ENCODE measurements around the gene PIAS1.

Gene PIAS1

GRCh38 chr15:68029959-68030358 lies 24.2 kb upstream of the PIAS1 start:
- peaks cover 8% of the 10 kb centered on the region; the same call in 1 of the 2 replicates for H3K27me3 ChIP-seq (ENCODE audit: low read depth, low read length)
- TF ChIP-seq EZH2phosphoT487 (IDR thresholded peaks at IDR 0.05; ENCODE audit: low read depth) (no peak), CTCF (IDR thresholded peaks at IDR 0.05; ENCODE audit: low read depth, low read length) (no peak)
- no peaks in the 10 kb centered on the region for H3K9me3 ChIP-seq (ENCODE audit: insufficient read depth, low read length)
- no peaks in the 10 kb centered on the region for H3K79me2 ChIP-seq (ENCODE audit: low read length)
- H4K20me1 ChIP-seq (ENCODE audit: insufficient read depth, low read length), result no peaks in the 10 kb centered on the region
- no peak overlapping the region for H3K4me2 ChIP-seq (ENCODE audit: low read length)
- no peak overlapping the region for H2AFZ ChIP-seq (ENCODE audit: low read depth, low read length)
- no peaks in the 10 kb centered on the region for H3K36me3 ChIP-seq (replicated peaks; ENCODE audit: low read depth, low read length)
- H3K4me1 ChIP-seq (ENCODE audit: low read length), result no peaks in the 10 kb centered on the region
- H3K9ac ChIP-seq (ENCODE audit: low read length), result no peak overlapping the region
- H3K4me3 ChIP-seq (ENCODE audit: low read length), result no peak overlapping the region
- no peak overlapping the region for H3K27ac ChIP-seq (ENCODE audit: low read length)

- no peaks in the 10 kb centered on the region for H3K36me3 ChIP-seq (replicated peaks; ENCODE audit: low read depth, low read length)
- no peaks in the 10 kb centered on the region for H3K9me3 ChIP-seq (ENCODE audit: insufficient read depth, low read length)
- no peak overlapping the region for H3K27ac ChIP-seq (ENCODE audit: low read length)
- no peak overlapping the region for H3K4me3 ChIP-seq (ENCODE audit: low read length)
- H2AFZ ChIP-seq (ENCODE audit: low read depth, low read length), result no peak overlapping the region
- H3K79me2 ChIP-seq (ENCODE audit: low read length), result no peaks in the 10 kb centered on the region
- no peaks in the 10 kb centered on the region for H3K4me1 ChIP-seq (ENCODE audit: low read length)
- H3K9ac ChIP-seq (ENCODE audit: low read length), result no peak overlapping the region
- H3K27me3 ChIP-seq (ENCODE audit: low read depth, low read length), result peaks cover 8% of the 10 kb centered on the region; the same call in 1 of the 2 replicates
- no peak overlapping the region for H3K4me2 ChIP-seq (ENCODE audit: low read length)
- TF ChIP-seq CTCF (IDR thresholded peaks at IDR 0.05; ENCODE audit: low read depth, low read length), result no peak
- TF ChIP-seq EZH2phosphoT487 (IDR thresholded peaks at IDR 0.05; ENCODE audit: low read depth), result no peak
- no peaks in the 10 kb centered on the region for H4K20me1 ChIP-seq (ENCODE audit: insufficient read depth, low read length)
Measured at GRCh38 chr15:68031404-68031803, 22.7 kb upstream of the PIAS1 start.

GRCh38 chr15:68032672-68033071 lies 21.4 kb upstream of the PIAS1 start:
- H3K27ac ChIP-seq (ENCODE audit: low read length), result no peak overlapping the region
- H4K20me1 ChIP-seq (ENCODE audit: insufficient read depth, low read length), result no peaks in the 10 kb centered on the region
- no peak overlapping the region for H3K4me3 ChIP-seq (ENCODE audit: low read length)
- H3K9me3 ChIP-seq (ENCODE audit: insufficient read depth, low read length), result no peaks in the 10 kb centered on the region
- H3K4me1 ChIP-seq (ENCODE audit: low read length), result no peaks in the 10 kb centered on the region
- no peak overlapping the region for H3K4me2 ChIP-seq (ENCODE audit: low read length)
- H3K9ac ChIP-seq (ENCODE audit: low read length), result no peak overlapping the region
- no peak overlapping the region for H2AFZ ChIP-seq (ENCODE audit: low read depth, low read length)
- no peaks in the 10 kb centered on the region for H3K79me2 ChIP-seq (ENCODE audit: low read length)
- TF ChIP-seq CTCF (IDR thresholded peaks at IDR 0.05; ENCODE audit: low read depth, low read length), result no peak
- no peak for TF ChIP-seq EZH2phosphoT487 (IDR thresholded peaks at IDR 0.05; ENCODE audit: low read depth)
- H3K36me3 ChIP-seq (replicated peaks; ENCODE audit: low read depth, low read length), result no peaks in the 10 kb centered on the region
- H3K27me3 ChIP-seq (ENCODE audit: low read depth, low read length), result peaks cover 8% of the 10 kb centered on the region; the same call in 1 of the 2 replicates

GRCh38 chr15:68034081-68034480 lies 20.0 kb upstream of the PIAS1 start:
- H3K36me3 ChIP-seq (replicated peaks; ENCODE audit: low read depth, low read length), result no peaks in the 10 kb centered on the region
- no peaks in the 10 kb centered on the region for H3K4me1 ChIP-seq (ENCODE audit: low read length)
- TF ChIP-seq CTCF (IDR thresholded peaks at IDR 0.05; ENCODE audit: low read depth, low read length) (no peak), EZH2phosphoT487 (IDR thresholded peaks at IDR 0.05; ENCODE audit: low read depth) (no peak)
- H3K4me3 ChIP-seq (ENCODE audit: low read length), result no peak overlapping the region
- H2AFZ ChIP-seq (ENCODE audit: low read depth, low read length), result no peak overlapping the region
- no peak overlapping the region for H3K9ac ChIP-seq (ENCODE audit: low read length)
- no peaks in the 10 kb centered on the region for H3K79me2 ChIP-seq (ENCODE audit: low read length)
- no peaks in the 10 kb centered on the region for H3K9me3 ChIP-seq (ENCODE audit: insufficient read depth, low read length)
- no peak overlapping the region for H3K27ac ChIP-seq (ENCODE audit: low read length)
- no peaks in the 10 kb centered on the region for H4K20me1 ChIP-seq (ENCODE audit: insufficient read depth, low read length)
- no peak overlapping the region for H3K4me2 ChIP-seq (ENCODE audit: low read length)
- peaks cover 17% of the 10 kb centered on the region; the same call in 1 of the 2 replicates for H3K27me3 ChIP-seq (ENCODE audit: low read depth, low read length)
